Caco-2 (cell line): ENCODE results near the gene STEAP4. TPM values are rescaled to one million over a fixed set of nuclear protein-coding genes. Genes with fewer than 3 reads are reported as not detected.

Experiments used
- BruUV-seq: library from RNA; stranded (reverse); fragments of 400-500 nt; replicated peaks from 2 replicates; lab custom pipeline; 2021; lab: Mats Ljungman, UMichigan
- CTCF ChIA-PET: fragments of 300-600 bp; sonication (Branson Sonifier 250); formaldehyde crosslinking; loops from one replicate; lab custom pipeline; 2022; ENCODE audit warnings: antibody characterized with exemption; lab: Charles Lee
- POLR2A ChIA-PET: fragments of 300-600 bp; sonication (Branson Sonifier 250); formaldehyde crosslinking; loops from one replicate; lab custom pipeline; 2022; ENCODE audit warnings: antibody characterized with exemption; lab: Charles Lee
- DNase-seq, 2 experiments: peaks; one replicate each; pipeline versions ENCODE4 v3.0.0 to v3.0.0-alpha.2; 2020 to 2022
- H3K27me3 ChIP-seq: replicated peaks from 2 replicates; pipeline ENCODE4 v1.6.0; 2011; ENCODE audit warnings: low read length; ENCODE audit not compliant: control insufficient read depth, insufficient read depth
- H3K36me3 ChIP-seq: 2 replicates; pipeline ENCODE4 v1.5.1; 2011; ENCODE audit warnings: low read length; ENCODE audit not compliant: control insufficient read depth, insufficient read depth
- H3K4me1 ChIP-seq: fragments of 250-450 bp; sonication (Bioruptor Pico); 2 replicates; pipeline ENCODE4 v1.5.1; 2020; ENCODE audit warnings: mild to moderate bottlenecking
- H3K4me3 ChIP-seq: 2 replicates; pipeline ENCODE4 v1.5.1; 2011; ENCODE audit warnings: low read depth, mild to moderate bottlenecking, control low read depth, low read length
- H3K9me3 ChIP-seq: fragments of 250-450 bp; sonication (Bioruptor Pico); 2 replicates; pipeline ENCODE4 v1.5.1; 2020; ENCODE audit warnings: mild to moderate bottlenecking, moderate library complexity
- H3K27ac Mint-ChIP-seq: one replicate; pipeline ENCODE4 v1.8.0; 2022; ENCODE audit warnings: mixed read lengths; ENCODE audit not compliant: unreplicated experiment
- H3K27me3 Mint-ChIP-seq: one replicate; pipeline ENCODE4 v1.8.0; 2022; ENCODE audit warnings: mixed read lengths; ENCODE audit not compliant: insufficient read depth, unreplicated experiment
- H3K36me3 Mint-ChIP-seq: one replicate; pipeline ENCODE4 v1.8.0; 2022; ENCODE audit warnings: mild to moderate bottlenecking, mixed read lengths; ENCODE audit not compliant: insufficient read depth, unreplicated experiment
- H3K4me1 Mint-ChIP-seq: one replicate; pipeline ENCODE4 v1.8.0; 2022; ENCODE audit warnings: low read depth, mixed read lengths; ENCODE audit not compliant: unreplicated experiment
- H3K4me3 Mint-ChIP-seq: one replicate; pipeline ENCODE4 v1.8.0; 2022; ENCODE audit warnings: mild to moderate bottlenecking, moderate library complexity, mixed read lengths; ENCODE audit not compliant: unreplicated experiment
- H3K9me3 Mint-ChIP-seq: one replicate; pipeline ENCODE4 v1.8.0; 2022; ENCODE audit warnings: mixed read lengths; ENCODE audit not compliant: unreplicated experiment
- intact Hi-C: fragments of 100-400 bp; cut with micrococcal nuclease; formaldehyde crosslinking; loops from one replicate; pipeline ENCODE4 v1.10.0; 2022; ENCODE audit not compliant: unreplicated experiment
- total RNA-seq: library from RNA; stranded (reverse); gene quantifications from 2 replicates; pipeline ENCODE4 v1.2.3, GENCODE V29; 2022
- TF ChIP-seq, protein P1 (sequence below), 2 experiments: fragments of 200-600 bp in 1 of 2; IDR thresholded peaks; 1 replicate in 1 of 2; 2 replicates in 1 of 2; pipeline versions ENCODE4 v1.5.1 to v1.8.0; 2011 to 2022; ENCODE audit warnings: antibody characterized with exemption in 1 of 2, control low read depth in 1 of 2, inconsistent platforms in 1 of 2, low read depth in 1 of 2, low read length in 1 of 2, mild to moderate bottlenecking in 1 of 2, moderate library complexity in 1 of 2; ENCODE audit not compliant: insufficient read depth in 1 of 2, severe bottlenecking in 1 of 2, unreplicated experiment in 1 of 2

Gene STEAP4
- total RNA-seq, 1 experiment from 2014 or later: not detected

DNA sequence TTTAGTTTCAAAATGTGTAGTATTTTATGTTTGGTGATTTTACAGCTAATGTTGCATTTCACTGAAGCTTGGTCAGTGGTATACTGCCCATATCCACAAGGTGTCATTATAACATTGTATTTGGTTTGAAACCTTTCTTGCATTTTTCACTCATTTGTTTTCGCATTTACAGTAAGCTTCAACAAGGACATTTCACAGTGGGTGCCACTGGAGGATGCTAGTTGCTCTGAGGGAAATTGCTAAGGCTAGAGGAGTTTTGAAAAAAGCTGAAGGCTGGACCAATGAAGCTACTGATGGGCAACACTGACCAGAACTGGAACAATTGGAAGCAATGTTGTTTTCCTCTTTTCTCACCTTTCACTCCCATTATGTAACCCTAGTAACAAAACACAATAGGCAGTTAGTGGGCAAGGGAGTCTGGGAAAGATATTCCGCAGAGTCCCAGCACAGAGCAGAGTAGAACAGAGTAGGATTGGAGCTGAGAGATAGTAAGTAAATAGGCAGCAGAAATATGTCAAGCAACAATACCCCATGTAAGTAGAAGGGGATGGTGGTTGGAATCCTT lies 63.3 kb downstream of the STEAP4 start:
- Histone ChIP-seq H3K4me3 (no peak overlapping the region), H3K36me3 (no peaks in the 10 kb centered on the region), H3K4me1 (no peaks in the 10 kb centered on the region), H3K9me3 (no peaks in the 10 kb centered on the region), H3K27me3 (no peaks in the 10 kb centered on the region)
- Mint-ChIP-seq H3K4me3 (no peak overlapping the region), H3K27ac (no peak overlapping the region), H3K36me3 (no peaks in the 10 kb centered on the region), H3K4me1 (no peaks in the 10 kb centered on the region), H3K27me3 (peaks cover 5% of the 10 kb centered on the region), H3K9me3 (no peaks in the 10 kb centered on the region)
- DNase-seq: peak in 1 of 2 experiments; percentile 36
- BruUV-seq: no TSS peak
- TF ChIP-seq, protein P1, sequence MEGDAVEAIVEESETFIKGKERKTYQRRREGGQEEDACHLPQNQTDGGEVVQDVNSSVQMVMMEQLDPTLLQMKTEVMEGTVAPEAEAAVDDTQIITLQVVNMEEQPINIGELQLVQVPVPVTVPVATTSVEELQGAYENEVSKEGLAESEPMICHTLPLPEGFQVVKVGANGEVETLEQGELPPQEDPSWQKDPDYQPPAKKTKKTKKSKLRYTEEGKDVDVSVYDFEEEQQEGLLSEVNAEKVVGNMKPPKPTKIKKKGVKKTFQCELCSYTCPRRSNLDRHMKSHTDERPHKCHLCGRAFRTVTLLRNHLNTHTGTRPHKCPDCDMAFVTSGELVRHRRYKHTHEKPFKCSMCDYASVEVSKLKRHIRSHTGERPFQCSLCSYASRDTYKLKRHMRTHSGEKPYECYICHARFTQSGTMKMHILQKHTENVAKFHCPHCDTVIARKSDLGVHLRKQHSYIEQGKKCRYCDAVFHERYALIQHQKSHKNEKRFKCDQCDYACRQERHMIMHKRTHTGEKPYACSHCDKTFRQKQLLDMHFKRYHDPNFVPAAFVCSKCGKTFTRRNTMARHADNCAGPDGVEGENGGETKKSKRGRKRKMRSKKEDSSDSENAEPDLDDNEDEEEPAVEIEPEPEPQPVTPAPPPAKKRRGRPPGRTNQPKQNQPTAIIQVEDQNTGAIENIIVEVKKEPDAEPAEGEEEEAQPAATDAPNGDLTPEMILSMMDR (IDR thresholded peaks at IDR 0.05; ENCODE audit: insufficient read depth in 1 of 2, low read depth in 1 of 2, low read length in 1 of 2, severe bottlenecking in 1 of 2, unreplicated experiment in 1 of 2): peak; percentile 68 to 81
- ChIA-PET POLR2A (interaction anchor here (0.6 kb wide), 1 partner anchor 29 kb away, joined by 3 read pairs; no protein-coding TSS in a partner anchor), CTCF (interaction anchor here (0.5 to 2.4 kb wide), 9 partner anchors 16 to 1379 kb away, joined by 3 to 24 read pairs (median 6); no protein-coding TSS in a partner anchor)
- intact Hi-C loops: loop anchor here (1.0 to 10.0 kb wide), 7 partner anchors 63 to 1380 kb away; partner anchors contain the start of gene STEAP4

DNA sequence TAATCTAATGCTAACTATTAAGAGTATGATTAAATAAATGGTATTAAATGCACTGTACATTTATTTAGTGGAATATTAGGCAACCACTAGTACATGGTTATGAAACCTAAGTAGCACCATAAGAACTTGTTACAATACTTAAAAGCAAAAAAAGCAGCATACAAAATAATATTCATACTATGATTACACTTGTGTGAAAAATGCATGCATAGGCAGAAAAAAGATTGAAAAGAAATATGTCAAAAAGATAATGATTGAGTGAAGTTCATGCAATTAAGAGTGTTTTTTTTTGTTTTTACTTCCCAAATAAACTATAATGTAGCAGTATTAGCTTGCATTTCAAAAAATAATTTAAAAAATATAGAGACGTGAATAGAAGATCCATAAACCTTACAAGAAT lies 66.8 kb downstream of the STEAP4 start:
- CTCF ChIA-PET: no interaction called here
- Histone ChIP-seq H3K27me3 (no peaks in the 10 kb centered on the region), H3K36me3 (no peaks in the 10 kb centered on the region), H3K4me3 (no peak overlapping the region), H3K4me1 (no peaks in the 10 kb centered on the region), H3K9me3 (no peaks in the 10 kb centered on the region)
- H3K36me3 Mint-ChIP-seq: no peaks in the 10 kb centered on the region
- H3K4me1 Mint-ChIP-seq: no peaks in the 10 kb centered on the region
- DNase-seq: no peak
- TF ChIP-seq, protein P1 (IDR thresholded peaks at IDR 0.05; ENCODE audit: insufficient read depth in 1 of 2, low read depth in 1 of 2, low read length in 1 of 2, severe bottlenecking in 1 of 2, unreplicated experiment in 1 of 2): no peak
- BruUV-seq: no TSS peak
- no peak overlapping the region for H3K27ac Mint-ChIP-seq
- intact Hi-C loops: loop anchor here (5.0 to 10.0 kb wide), 3 partner anchors 162 to 305 kb away; no protein-coding TSS in a partner anchor
- H3K4me3 Mint-ChIP-seq: no peak overlapping the region
- POLR2A ChIA-PET: no interaction called here
- H3K27me3 Mint-ChIP-seq: peaks cover 5% of the 10 kb centered on the region
- H3K9me3 Mint-ChIP-seq: no peaks in the 10 kb centered on the region

DNA sequence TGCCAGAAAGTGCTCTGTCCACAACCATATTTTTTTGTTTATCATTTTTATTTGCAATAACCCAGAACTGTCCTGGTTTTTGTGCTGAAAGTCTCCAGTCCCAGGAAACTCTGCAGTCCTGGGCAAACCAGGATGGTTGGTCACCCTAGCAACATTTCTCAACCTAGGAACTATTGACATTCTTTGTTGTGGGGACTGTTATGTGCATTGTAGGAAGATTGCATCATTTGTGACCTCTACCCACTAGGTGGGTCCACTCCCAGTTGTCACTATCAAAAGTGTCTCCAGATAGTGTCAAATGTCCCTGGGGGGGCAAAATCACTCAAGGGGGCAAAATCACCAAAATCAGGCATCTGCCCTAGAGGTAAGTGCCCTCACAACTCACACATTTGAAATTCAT lies 72.9 kb downstream of the STEAP4 start:
- DNase-seq: peak in 1 of 2 experiments; percentile 35
- peaks cover 14% of the 10 kb centered on the region for H3K4me1 ChIP-seq
- Mint-ChIP-seq H3K36me3 (no peaks in the 10 kb centered on the region), H3K27ac (no peak overlapping the region), H3K27me3 (no peaks in the 10 kb centered on the region), H3K9me3 (no peaks in the 10 kb centered on the region), H3K4me1 (no peaks in the 10 kb centered on the region), H3K4me3 (no peak overlapping the region)
- TF ChIP-seq, protein P1 (IDR thresholded peaks at IDR 0.05; ENCODE audit: insufficient read depth in 1 of 2, low read depth in 1 of 2, low read length in 1 of 2, severe bottlenecking in 1 of 2, unreplicated experiment in 1 of 2): no peak
- H3K36me3 ChIP-seq: no peaks in the 10 kb centered on the region
- CTCF ChIA-PET: no interaction called here
- POLR2A ChIA-PET: no interaction called here
- intact Hi-C loops: no loop called here
- H3K4me3 ChIP-seq: no peak overlapping the region
- no TSS peak for BruUV-seq
- 0 out of 2 replicates have a peak, but pooled peaks cover 2% of the 10 kb centered on the region for H3K9me3 ChIP-seq
- no peaks in the 10 kb centered on the region for H3K27me3 ChIP-seq
